Activated B cell treated with CpG ODN at 0.5 μM for 24 hours (primary cell): ENCODE data around the gene EVL. TPM values are rescaled to one million over a fixed set of nuclear protein-coding genes. Genes with fewer than 3 reads are reported as not detected.

ENCODE experiments used
- ATAC-seq: fragments of 200-7000 bp; cut with Tn5 transposase; one replicate; pipeline ENCODE4 v1.10.0; 2021; ENCODE audit warnings: low read depth, mild to moderate bottlenecking, moderate library complexity
- CTCF ChIA-PET: fragments of 350-600 bp; sonication (Branson Sonifier 250); formaldehyde crosslinking; loops from one replicate; lab custom pipeline; 2021; ENCODE audit warnings: antibody characterized with exemption; lab: Charles Lee
- POLR2A ChIA-PET: fragments of 350-600 bp; sonication (Branson Sonifier 250); formaldehyde crosslinking; loops from one replicate; lab custom pipeline; 2021; ENCODE audit warnings: antibody characterized with exemption; lab: Charles Lee
- DNase-seq: peaks from one replicate; pipeline ENCODE4 v3.0.0; 2022
- H3K27ac Mint-ChIP-seq: one replicate; pipeline ENCODE4 v1.8.0; 2020; ENCODE audit warnings: mixed read lengths
- H3K27me3 Mint-ChIP-seq: one replicate; pipeline ENCODE4 v1.8.0; 2021; ENCODE audit warnings: mixed read lengths
- H3K36me3 Mint-ChIP-seq: one replicate; pipeline ENCODE4 v1.8.0; 2021; ENCODE audit warnings: low read depth, mixed read lengths
- H3K4me1 Mint-ChIP-seq: one replicate; pipeline ENCODE4 v1.8.0; 2021; ENCODE audit warnings: mixed read lengths
- H3K4me3 Mint-ChIP-seq: one replicate; pipeline ENCODE4 v1.8.0; 2020; ENCODE audit warnings: mild to moderate bottlenecking, mixed read lengths
- H3K9me3 Mint-ChIP-seq: one replicate; pipeline ENCODE4 v1.8.0; 2020; ENCODE audit warnings: mixed read lengths
- CTCF ChIP-seq: fragments of 200-600 bp; IDR thresholded peaks from one replicate; pipeline ENCODE4 v1.8.0; 2022; ENCODE audit warnings: antibody characterized with exemption, mild to moderate bottlenecking
- intact Hi-C: fragments of 100-400 bp; cut with micrococcal nuclease; formaldehyde crosslinking; loops from one replicate; pipeline ENCODE4 v1.15.1; 2024
- total RNA-seq: library from RNA; stranded (reverse); gene quantifications from 2 replicates; pipeline ENCODE4 v1.2.3, GENCODE V29; 2022

Gene EVL
- 229 and 272 TPM in 2 replicates for total RNA-seq

- ChIA-PET CTCF (interaction anchor here (0.7 to 5.1 kb wide), 8 partner anchors 9 to 127 kb away, joined by 3 to 22 read pairs (median 5); no protein-coding TSS in a partner anchor), POLR2A (interaction anchor here (0.6 to 3.5 kb wide), 23 partner anchors 8 to 310 kb away, joined by 3 to 56 read pairs (median 4); partner anchors contain the start of gene DEGS2)
- TF ChIP-seq CTCF = no peak
- Mint-ChIP-seq H3K9me3 (no peaks in the 10 kb centered on the region), H3K4me3 (peak within 1 kb of the TSS; percentile 94), H3K36me3 (peaks cover 21% of the 10 kb centered on the region), H3K27me3 (no peaks in the 10 kb centered on the region), H3K4me1 (peaks cover 88% of the 10 kb centered on the region), H3K27ac (peak within 1 kb of the TSS; percentile 98)
- peak; percentile 65 for DNase-seq
- peak; percentile 67 for ATAC-seq
- intact Hi-C loops = loop anchor here (1.0 to 5.0 kb wide), 9 partner anchors 8 to 463 kb away; partner anchors contain the start of genes CCDC85C, CYP46A1, DEGS2 and SLC25A29
Observed at GRCh38 chr14:100065111-100065871, at the start of gene EVL. TSS of gene EVL (plus strand) at chr14:100065422. CDS start at chr14:100065501, 79 bp downstream.

GRCh38 chr14:100017553-100017952 is 47.7 kb upstream of the EVL start:
- intact Hi-C loops = no loop called here
- ChIA-PET POLR2A (no interaction called here), CTCF (no interaction called here)
- ATAC-seq (no peak), DNase-seq (no peak)
- peaks cover 4% of the 10 kb centered on the region for H3K4me1 Mint-ChIP-seq
- no peak for TF ChIP-seq CTCF
- no peaks in the 10 kb centered on the region for H3K9me3 Mint-ChIP-seq
- H3K4me3 Mint-ChIP-seq = no peak overlapping the region
- H3K27ac Mint-ChIP-seq = no peak overlapping the region
- no peaks in the 10 kb centered on the region for H3K27me3 Mint-ChIP-seq
- H3K36me3 Mint-ChIP-seq = no peaks in the 10 kb centered on the region

- ATAC-seq (no peak), DNase-seq (no peak)
- TF ChIP-seq CTCF = no peak
- H3K36me3 Mint-ChIP-seq = no peaks in the 10 kb centered on the region
- POLR2A ChIA-PET = interaction anchor here (0.6 kb wide), 1 partner anchor 184 kb away, joined by 3 read pairs; no protein-coding TSS in a partner anchor
- H3K4me3 Mint-ChIP-seq = no peak overlapping the region
- H3K9me3 Mint-ChIP-seq = no peaks in the 10 kb centered on the region
- no peaks in the 10 kb centered on the region for H3K27me3 Mint-ChIP-seq
- H3K4me1 Mint-ChIP-seq = peaks cover 4% of the 10 kb centered on the region
- CTCF ChIA-PET = no interaction called here
- intact Hi-C loops = no loop called here
- H3K27ac Mint-ChIP-seq = no peak overlapping the region
Observed at GRCh38 chr14:100018054-100018453, 47.2 kb upstream of the EVL start.

- ATAC-seq (no peak), DNase-seq (no peak)
- intact Hi-C loops = no loop called here
- no peak overlapping the region for H3K4me3 Mint-ChIP-seq
- peaks cover 4% of the 10 kb centered on the region for H3K4me1 Mint-ChIP-seq
- no peaks in the 10 kb centered on the region for H3K9me3 Mint-ChIP-seq
- H3K36me3 Mint-ChIP-seq = no peaks in the 10 kb centered on the region
- ChIA-PET POLR2A (interaction anchor here (0.6 kb wide), 1 partner anchor 183 kb away, joined by 3 read pairs; no protein-coding TSS in a partner anchor), CTCF (no interaction called here)
- no peaks in the 10 kb centered on the region for H3K27me3 Mint-ChIP-seq
- no peak for TF ChIP-seq CTCF
- H3K27ac Mint-ChIP-seq = no peak overlapping the region
Observed at GRCh38 chr14:100018482-100018881, 46.7 kb upstream of the EVL start.

GRCh38 chr14:100019156-100019744 is 46.0 kb upstream of the EVL start:
- ATAC-seq (no peak), DNase-seq (no peak)
- H3K4me1 Mint-ChIP-seq = peaks cover 4% of the 10 kb centered on the region
- POLR2A ChIA-PET = no interaction called here
- H3K27ac Mint-ChIP-seq = no peak overlapping the region
- TF ChIP-seq CTCF = no peak
- H3K36me3 Mint-ChIP-seq = no peaks in the 10 kb centered on the region
- intact Hi-C loops = no loop called here
- no peaks in the 10 kb centered on the region for H3K27me3 Mint-ChIP-seq
- H3K4me3 Mint-ChIP-seq = no peak overlapping the region
- no peaks in the 10 kb centered on the region for H3K9me3 Mint-ChIP-seq
- CTCF ChIA-PET = interaction anchor here (1.0 kb wide), 1 partner anchor 90 kb away, joined by 3 read pairs; no protein-coding TSS in a partner anchor
